Activated T-cell treated with anti-CD3 and anti-CD28 coated beads for 1 hour (primary cell): ENCODE measurements around the gene PDLIM5.
"Not testable (repeated sequence)": the region's sequence is repeated elsewhere in the genome, so short reads cannot be mapped to it uniquely, and the experiment has no call there.

Experiments
- DNase-seq: peaks from one replicate; pipeline ENCODE4 v3.0.0-alpha.2; 2020; ENCODE audit warnings: low read depth

Gene PDLIM5

GRCh38 chr4:94462572-94462971 is 10.8 kb downstream of the PDLIM5 start:
- DNase-seq = no peak

- no peak for DNase-seq
Observed at GRCh38 chr4:94463771-94464170, 12.0 kb downstream of the PDLIM5 start.

DNA sequence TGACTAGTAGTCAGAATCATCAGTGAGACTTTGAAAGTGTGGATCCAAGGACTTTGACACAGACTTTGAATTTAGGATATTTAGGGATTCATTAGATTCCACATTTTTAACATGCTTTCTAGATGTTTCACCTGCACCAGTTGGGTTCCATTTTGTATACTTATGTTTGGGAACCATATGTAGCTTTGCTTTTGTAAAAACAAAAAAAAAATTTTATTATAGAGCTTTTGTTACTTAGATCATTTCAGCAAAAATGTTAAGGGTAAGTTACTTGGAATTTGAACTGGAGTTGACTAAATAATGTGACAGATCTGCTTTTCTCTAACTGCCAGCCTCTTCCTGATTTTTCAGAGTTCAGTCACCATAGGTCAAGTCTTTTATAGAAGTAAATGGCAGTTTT is 14.6 kb downstream of the PDLIM5 start:
- no peak for DNase-seq

DNA sequence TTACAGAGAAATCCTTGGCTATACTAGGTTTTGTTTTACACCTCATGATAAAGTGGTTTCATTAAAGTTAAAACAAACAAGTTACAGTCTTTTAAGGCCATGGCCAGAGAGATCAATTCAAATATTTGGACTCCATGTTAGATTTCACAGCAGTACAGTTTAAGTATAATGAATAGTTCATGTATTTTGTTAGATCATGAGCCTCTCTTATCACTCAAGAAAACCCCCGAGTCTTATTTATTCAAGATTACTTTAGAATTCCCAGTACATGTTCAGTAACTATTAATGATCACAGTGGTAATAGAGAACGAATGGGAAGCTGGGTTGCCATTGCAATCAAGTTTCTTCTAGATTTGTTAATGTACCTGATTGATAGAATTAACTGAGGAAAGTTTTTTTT is 15.2 kb downstream of the PDLIM5 start:
- DNase-seq = no peak

GRCh38 chr4:94468093-94468769 is 16.5 kb downstream of the PDLIM5 start:
- DNase-seq = no peak

- DNase-seq = no peak
Observed at GRCh38 chr4:94469221-94469784, 17.6 kb downstream of the PDLIM5 start.

DNA sequence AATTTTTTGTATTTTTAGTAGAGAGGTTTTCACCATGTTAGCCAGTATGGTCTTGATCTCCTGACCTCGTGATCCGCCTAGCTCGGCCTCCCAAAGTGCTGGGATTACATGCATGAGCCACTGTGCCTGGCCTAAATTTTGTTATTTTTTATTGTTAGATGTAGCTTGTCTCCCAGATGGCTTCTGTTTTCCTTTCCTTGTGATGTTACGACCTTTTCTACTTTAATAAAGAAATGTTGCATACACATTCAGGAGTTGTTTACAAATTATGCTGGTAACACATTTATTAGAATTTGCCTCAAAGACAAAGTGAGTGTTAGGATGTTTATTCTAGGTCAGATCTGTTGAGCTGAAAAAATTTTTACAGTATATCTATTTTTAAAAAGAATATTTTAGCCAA is 18.4 kb downstream of the PDLIM5 start:
- DNase-seq = no peak

DNA sequence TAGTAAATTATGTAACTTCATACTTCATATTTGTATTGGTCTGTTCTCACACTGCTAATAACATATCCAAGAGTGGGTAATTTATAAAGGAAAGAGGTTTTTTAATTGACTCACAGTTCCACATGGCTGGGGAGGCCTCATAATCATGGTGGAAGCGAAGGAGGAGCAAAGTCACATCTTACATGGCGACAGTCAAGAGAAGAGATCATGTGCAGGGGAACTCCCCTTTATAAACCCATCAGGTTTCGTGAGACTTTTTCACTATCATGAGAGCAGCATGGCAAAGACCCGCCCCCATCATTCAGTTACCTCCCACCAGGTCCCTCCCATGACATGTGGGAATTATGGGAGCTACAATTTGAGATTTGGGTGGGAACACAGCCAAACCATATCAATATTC is 19.0 kb downstream of the PDLIM5 start:
- not testable (repeated sequence) for DNase-seq

DNA sequence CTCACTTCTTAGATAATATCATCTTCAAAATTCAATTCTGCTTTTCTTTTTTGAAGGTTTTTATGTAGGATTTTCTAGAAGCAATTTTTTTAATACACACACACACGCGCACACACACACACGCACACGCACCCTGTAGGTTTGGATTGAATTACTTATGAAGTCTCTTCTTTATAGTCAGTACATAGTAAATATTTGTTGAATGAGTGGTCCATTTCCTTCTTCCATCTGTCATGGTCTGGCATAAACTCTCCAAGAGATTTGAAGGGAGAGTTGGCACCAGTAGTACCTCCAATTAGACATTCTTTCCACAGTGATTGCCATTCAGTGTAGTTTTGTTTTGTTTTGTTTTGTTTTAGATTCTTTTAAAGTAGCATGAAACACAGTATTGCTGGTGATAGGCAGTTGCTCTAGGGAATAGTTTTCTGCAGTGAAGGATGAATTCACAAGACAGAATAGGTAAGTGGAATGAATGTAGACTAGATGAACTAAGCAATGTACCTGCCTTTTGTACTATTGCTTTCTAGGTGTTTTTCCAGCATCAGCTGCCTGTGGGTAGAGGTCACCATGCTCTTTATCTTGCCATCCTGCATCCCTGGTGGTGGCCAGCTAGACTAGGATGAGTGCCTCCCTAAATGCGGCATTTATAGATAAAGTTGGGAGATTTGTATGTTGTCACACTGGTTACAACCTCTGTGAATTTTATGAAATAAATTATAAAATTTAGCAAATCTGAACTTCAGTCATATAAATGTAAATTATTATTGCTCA is 20.5 kb downstream of the PDLIM5 start:
- no peak for DNase-seq

DNA sequence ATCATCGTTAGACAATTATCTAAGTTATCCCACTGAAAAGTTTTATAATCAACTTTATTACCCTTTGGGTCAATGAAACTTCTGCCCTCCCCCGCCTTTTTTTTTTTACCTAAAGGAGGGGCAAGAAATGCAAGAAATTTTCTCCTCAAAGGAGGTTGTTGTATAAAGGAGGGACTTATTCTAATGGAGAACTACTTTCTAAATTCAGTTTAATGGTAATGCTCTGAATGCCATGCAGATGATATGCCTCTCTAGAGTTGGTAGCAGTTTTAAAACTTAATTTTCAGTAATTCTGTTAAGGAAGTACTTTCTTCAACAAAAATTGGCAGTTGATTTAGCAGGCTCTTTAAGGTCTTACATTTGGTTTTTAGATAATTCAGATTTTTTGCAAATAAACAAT is 23.3 kb downstream of the PDLIM5 start:
- DNase-seq = no peak

GRCh38 chr4:94475794-94476193 is 24.1 kb downstream of the PDLIM5 start:
- DNase-seq = no peak

GRCh38 chr4:94477227-94477626 is 25.5 kb downstream of the PDLIM5 start:
- no peak for DNase-seq

DNA sequence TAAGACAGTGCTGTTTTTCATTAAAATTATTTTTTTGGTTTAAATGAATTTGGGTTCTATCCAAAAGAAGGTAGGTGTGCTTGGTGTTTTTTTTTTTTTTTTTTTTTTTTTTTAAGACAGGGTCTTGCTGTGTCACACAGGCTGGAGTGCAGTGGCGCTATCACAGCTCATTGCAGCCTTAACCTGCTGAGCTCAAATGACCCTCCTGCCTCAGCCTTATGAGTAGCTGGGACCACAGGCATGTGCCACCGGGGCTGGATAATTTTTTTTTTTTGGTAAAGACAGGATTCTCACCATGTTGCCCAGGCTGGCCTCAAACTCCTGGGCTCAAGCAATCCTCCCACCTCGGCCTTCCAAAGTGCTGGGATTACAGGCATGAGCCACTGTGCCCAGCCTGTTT is 27.1 kb downstream of the PDLIM5 start:
- DNase-seq = not testable (repeated sequence)

DNA sequence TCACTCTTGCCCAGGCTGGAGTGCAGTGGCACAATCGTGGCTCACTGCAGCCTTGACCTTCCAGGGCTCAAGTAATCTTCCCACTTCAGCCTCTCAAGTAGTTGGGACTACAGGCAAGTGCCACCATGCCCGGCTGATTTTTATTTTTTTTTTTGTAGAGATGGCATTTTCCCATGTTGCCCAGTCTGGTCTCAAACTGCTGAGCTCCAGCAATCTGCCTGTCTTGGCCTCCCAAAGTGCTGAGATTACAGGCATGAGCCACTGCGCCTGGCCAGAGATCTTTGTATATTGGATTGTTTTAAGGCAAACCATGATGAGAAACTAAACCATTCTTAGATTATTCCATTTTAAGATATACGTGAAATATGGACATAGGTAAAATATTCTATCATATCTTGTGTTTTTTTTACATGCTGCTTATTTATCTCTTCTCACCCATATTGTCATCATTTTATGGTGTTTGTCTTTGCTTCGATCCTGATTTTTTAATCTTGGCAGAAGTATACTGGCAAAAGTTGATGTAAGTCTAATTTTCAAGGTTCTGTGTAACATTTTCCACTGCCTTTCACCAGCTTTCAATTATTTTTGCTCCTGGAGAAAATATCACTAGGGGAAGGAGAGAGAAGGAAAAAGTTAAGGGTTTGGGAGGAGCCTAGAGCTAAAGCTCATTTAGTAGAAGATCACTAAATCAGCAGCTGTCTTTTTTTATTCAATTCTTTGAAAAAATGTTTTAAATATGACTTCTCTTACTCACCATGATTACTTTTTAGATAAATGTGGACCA is 27.8 kb downstream of the PDLIM5 start:
- DNase-seq = no peak

- DNase-seq = no peak
Observed at GRCh38 chr4:94480362-94480951, 28.7 kb downstream of the PDLIM5 start.

DNA sequence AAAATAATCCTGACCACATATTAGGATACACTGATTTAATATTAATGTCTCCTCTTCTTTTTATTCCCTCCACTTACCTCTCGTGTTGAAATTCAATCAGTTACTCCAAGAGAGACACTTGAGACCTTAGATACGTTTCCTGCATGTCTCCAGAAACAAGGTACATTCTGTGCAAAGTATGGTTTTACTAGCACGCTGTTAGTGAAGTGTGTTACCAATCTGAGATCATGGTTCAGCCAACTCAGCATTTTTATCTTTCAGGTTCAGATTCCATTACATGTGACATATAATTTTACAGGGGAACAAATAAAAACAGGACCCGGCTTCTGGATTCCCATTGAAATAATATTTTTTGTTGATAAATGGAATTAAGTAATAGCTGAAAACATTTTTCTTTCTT is 32.2 kb downstream of the PDLIM5 start:
- no peak for DNase-seq

GRCh38 chr4:94484818-94485217 is 33.1 kb downstream of the PDLIM5 start:
- DNase-seq = no peak

- DNase-seq = no peak
Observed at GRCh38 chr4:94486372-94486801, 34.6 kb downstream of the PDLIM5 start.

DNA sequence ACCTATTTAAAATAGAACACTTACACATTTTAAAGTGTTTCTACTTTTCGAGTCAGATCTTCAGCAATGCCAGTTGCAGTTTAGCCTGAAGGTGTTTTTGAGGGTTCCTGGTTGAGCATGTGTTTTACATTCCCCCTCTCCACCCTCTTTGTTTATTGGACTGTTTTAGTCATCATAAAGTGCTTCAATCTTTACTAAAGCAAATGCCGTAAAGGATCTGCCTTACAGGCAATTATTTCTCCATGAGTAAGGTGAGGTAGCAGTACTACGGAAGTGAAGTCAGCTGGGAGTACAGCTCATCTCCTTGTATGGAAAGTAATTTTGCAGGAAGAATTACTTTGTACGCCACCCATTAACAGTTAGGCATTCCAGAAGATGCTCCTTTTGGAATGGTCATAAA is 36.9 kb downstream of the PDLIM5 start:
- DNase-seq = no peak

DNA sequence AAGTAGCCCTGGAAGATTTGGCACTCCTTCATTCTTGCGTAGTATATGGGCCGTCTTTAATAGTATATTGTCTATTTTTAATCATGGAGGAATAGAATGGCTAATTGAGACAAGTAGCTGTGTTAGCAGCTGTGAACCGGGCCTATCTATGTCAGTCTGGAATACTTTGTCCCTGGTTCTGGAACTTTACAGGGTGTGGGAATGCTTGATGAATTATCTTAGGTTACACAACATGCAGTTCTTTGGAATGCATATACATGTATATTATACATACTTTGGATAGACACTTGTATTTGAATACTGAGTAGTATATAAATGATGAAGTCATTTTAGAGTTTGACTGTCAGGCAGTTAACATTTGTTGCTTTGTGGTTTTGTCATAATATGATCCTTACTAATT is 37.4 kb downstream of the PDLIM5 start:
- DNase-seq = no peak

DNA sequence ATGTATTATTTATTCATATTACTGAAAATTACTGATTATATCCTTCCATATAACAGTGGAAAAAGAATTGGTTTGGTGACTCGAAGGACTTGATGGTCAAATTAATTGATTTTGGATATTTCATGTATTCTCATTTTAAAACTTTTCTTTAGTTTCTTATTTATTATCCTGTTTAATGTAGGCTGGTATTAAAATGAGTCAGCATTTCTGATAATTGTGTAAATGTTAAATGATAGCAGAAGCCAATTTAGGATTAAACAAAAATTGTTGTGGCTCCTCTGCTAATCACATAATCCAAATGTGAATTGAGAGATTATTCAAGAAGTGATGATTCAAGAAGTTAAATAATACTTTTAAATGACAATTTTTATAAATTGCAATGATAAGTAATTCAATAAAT is 38.7 kb downstream of the PDLIM5 start:
- no peak for DNase-seq

DNA sequence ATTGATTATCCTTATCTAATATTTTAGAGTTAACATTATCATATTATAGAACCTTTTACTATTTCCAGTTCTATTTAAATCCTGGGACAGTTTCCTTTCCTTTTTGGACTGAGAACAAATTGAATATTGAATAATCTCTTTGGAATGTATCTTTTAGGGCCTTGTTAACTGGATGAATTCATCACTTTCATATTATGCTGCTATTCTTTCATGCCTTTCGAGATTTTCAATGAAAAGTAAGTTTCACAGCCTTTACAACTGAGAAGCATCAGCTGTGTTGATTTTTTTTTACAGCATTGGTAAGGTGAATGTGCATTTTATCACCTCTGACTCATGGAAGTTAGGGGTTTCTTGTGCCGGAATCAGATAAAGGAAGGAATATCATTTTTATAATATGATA is 39.6 kb downstream of the PDLIM5 start:
- no peak for DNase-seq
